ENCODE results near the gene MRPL58. TPM values are rescaled to one million over a fixed set of nuclear protein-coding genes. Genes with fewer than 3 reads are reported as not detected.

Gene MRPL58
- total RNA-seq, 1 experiment from 2014 or later, result 41.0 TPM

DNA sequence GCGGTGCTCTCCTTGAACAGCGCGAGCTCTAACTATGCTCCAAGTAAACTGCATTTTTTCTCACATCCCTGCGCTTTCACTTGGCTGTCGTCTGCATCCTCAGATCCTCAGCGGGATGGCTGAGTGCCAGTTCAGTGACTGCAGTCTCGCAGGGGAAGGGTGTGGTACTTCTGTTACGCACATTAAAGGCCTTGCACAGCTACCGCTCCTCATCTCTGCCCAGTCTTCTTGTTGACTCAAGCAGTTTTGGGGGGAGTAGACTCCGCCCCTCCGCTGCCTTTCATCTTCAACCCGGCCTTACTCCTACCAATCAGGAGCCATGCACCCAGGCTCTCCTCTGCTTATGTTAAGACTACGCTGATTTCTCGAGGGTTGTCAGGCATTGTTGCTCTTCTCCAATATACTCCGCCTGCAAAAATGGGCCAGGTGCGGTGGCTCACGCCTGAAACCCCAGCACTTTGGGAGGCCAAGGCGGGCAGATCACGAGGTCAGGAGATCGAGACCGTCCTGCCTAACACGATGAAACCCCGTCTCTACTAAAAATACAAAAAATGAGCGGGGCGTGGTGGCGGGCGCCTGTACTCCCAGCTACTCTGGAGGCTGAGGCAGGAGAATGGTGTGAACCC, 24.3 kb downstream of the MRPL58 start:
- H2AFZ ChIP-seq (ENCODE audit: low read length), result no peak overlapping the region
- H3T11ph ChIP-seq (ENCODE audit: low read length), result no peak overlapping the region
- no peak overlapping the region for H3K18ac ChIP-seq (ENCODE audit: insufficient read length, low read depth, low read length)
- no peak for TF ChIP-seq CTCF (conservative IDR thresholded peaks at IDR 0.05)
- no peak overlapping the region for H2BK20ac ChIP-seq (ENCODE audit: low read depth, low read length, poor library complexity, severe bottlenecking)
- Mint-ChIP-seq H3K9me3 (peaks cover 0 to 3% of the 10 kb centered on the region in 2 experiments; a peak in 1 of 5 replicates), H3K4me1 (peaks cover 18 to 27% of the 10 kb centered on the region in 2 experiments), H3K27me3 (ENCODE audit: low read depth) (peaks cover 3% of the 10 kb centered on the region), H3K4me3 (peak overlapping the region in 1 of 2 experiments; percentile 54; a peak in 3 of 5 replicates), H3K36me3 (ENCODE audit: insufficient read depth in 1 of 3, low read depth in 3 of 3) (peaks cover 22 to 41% (median 39%) of the 10 kb centered on the region in 3 experiments), H3K27ac (peak overlapping the region in 2 of 3 experiments; percentile 74 to 80)
- H3K23ac ChIP-seq (ENCODE audit: insufficient read length, low read depth, low read length), result no peak overlapping the region
- no peak overlapping the region for H3K14ac ChIP-seq (ENCODE audit: insufficient read depth, low read length)
- H3K79me1 ChIP-seq (ENCODE audit: insufficient read depth, low read depth, low read length, poor library complexity, severe bottlenecking), result no peaks in the 10 kb centered on the region
- H2BK15ac ChIP-seq (ENCODE audit: low read depth, low read length), result no peak overlapping the region
- peak; percentile 84 for DNase-seq
- no peak overlapping the region for H4K8ac ChIP-seq (replicated peaks; ENCODE audit: insufficient read length, low read depth, low read length)
- H3K9ac ChIP-seq (ENCODE audit: extremely low read depth, insufficient read length, low read length), result no peak overlapping the region
- H2BK12ac ChIP-seq (ENCODE audit: insufficient read length, low read depth, low read length), result no peak overlapping the region
- H3K56ac ChIP-seq (ENCODE audit: insufficient read length, low read depth, low read length), result no peak overlapping the region
- no CpG with 5 or more reads among the region's 27 CpGs for WGBS (ENCODE audit: extremely low coverage, insufficient read length, low lambda C conversion rate)
- no peak overlapping the region for H4K5ac ChIP-seq (ENCODE audit: insufficient read length, low read depth, low read length)
- no peaks in the 10 kb centered on the region for H3K27me3 ChIP-seq (ENCODE audit: insufficient read depth, low read length)
- H4K20me1 ChIP-seq (ENCODE audit: control insufficient read depth, insufficient read depth, insufficient read length), result no peaks in the 10 kb centered on the region
- H4K91ac ChIP-seq (ENCODE audit: insufficient read length, low read depth, low read length), result no peak overlapping the region
- H2BK120ac ChIP-seq (ENCODE audit: low read depth, low read length, poor library complexity, severe bottlenecking), result no peak overlapping the region
- H3K23me2 ChIP-seq (ENCODE audit: insufficient read length, low read depth, low read length, poor library complexity, severe bottlenecking), result peaks cover 3% of the 10 kb centered on the region
- no peaks in the 10 kb centered on the region for H3K9me3 ChIP-seq (ENCODE audit: control insufficient read depth, low read depth, low read length)
- H2AK5ac ChIP-seq (ENCODE audit: insufficient read length, low read length), result no peak overlapping the region
- no peaks in the 10 kb centered on the region; the same call in 1 of the 2 replicates for H3K4me1 ChIP-seq (ENCODE audit: insufficient read depth, low read length)
- no peaks in the 10 kb centered on the region for H3K79me2 ChIP-seq (ENCODE audit: insufficient read depth, low read length)
- H2BK5ac ChIP-seq (ENCODE audit: insufficient read length, low read length), result no peak overlapping the region
- H3K27ac ChIP-seq (ENCODE audit: insufficient read length, low read depth, low read length), result no peak overlapping the region
- no peak overlapping the region for H3K4ac ChIP-seq (ENCODE audit: low read depth, low read length)
- no peak overlapping the region for H3K4me2 ChIP-seq (ENCODE audit: insufficient read depth, insufficient read length, low read length)
